Measurements from ENCODE around the gene TNNI3. TPM values are rescaled to one million over a fixed set of nuclear protein-coding genes. Genes with fewer than 3 reads are reported as not detected.
A peak's percentile ranks its signal among the peaks of the same experiment; 100 is the strongest.

The TNNI3 gene
- total RNA-seq, 1 donor = not detected

DNA sequence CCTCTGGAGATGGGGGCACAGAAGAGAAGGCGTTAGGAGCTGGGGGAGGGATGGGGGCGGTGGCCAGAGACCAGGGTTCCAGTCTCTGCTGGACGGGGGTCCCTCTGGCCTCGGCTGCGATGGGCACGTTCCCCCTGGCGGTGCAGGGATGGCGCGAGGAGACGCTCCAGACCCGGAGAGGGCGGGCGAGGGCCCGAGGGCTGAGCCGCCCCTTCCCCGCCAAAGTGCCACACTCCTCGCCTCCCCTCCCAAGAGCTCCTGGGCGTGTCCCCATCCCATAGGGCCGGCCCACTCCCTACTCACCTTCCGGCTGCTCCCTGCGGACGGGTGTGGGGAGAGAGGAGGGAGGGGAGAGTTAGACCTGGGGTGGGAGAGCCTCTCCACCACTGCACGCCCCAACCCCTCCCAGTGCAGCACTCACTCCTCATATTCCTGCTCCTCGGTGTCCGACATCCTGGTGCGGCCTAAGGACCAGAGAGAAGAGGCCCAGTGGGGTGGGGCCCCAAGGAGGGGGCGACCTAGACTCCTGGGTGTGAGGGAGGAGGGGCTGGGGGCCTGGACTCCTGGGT is 10.7 kb downstream of the TNNI3 start:
- no peak overlapping the region for H3K4me3 ChIP-seq (ENCODE audit: low read depth, low read length)
- no peak for TF ChIP-seq CTCF (IDR thresholded peaks at IDR 0.05; ENCODE audit: insufficient read depth, low read length)
- DNase-seq (ENCODE audit: low read depth) = no peak

- peak overlapping the region; percentile 13 for H3K4me3 ChIP-seq (ENCODE audit: low read depth, low read length)
- no peak for DNase-seq (ENCODE audit: low read depth)
- peak; percentile 71 for TF ChIP-seq CTCF (IDR thresholded peaks at IDR 0.05; ENCODE audit: insufficient read depth, low read length)
Observed at GRCh38 chr19:55146078-55146704, 11.3 kb downstream of the TNNI3 start.

DNA sequence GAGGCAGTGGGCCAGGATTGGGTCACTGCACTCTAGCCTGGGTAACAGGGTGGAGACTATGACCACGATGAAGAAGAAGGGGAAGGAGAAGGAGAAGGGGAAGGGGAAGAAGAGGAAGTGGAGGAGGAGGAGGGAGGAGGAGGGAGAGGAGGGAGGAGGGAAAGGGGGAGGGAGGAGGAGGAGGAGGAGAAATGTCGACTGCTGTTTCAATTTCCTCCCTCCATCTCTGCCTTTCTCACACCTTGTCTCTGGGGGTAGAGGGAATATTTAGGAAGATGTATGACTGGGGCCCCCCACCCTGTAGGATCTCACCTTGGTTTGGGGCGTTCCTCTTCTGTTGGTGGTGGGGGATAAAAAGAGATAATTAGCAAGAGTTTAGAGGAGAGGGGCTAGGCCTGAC is 12.3 kb downstream of the TNNI3 start:
- TF ChIP-seq CTCF (IDR thresholded peaks at IDR 0.05; ENCODE audit: insufficient read depth, low read length) = no peak
- no peak overlapping the region for H3K4me3 ChIP-seq (ENCODE audit: low read depth, low read length)
- no peak for DNase-seq (ENCODE audit: low read depth)

GRCh38 chr19:55141696-55142095 is 15.8 kb downstream of the TNNI3 start:
- no peak for TF ChIP-seq CTCF (IDR thresholded peaks at IDR 0.05; ENCODE audit: insufficient read depth, low read length)
- no peak overlapping the region for H3K4me3 ChIP-seq (ENCODE audit: low read depth, low read length)
- no peak for DNase-seq (ENCODE audit: low read depth)

- no peak overlapping the region for H3K4me3 ChIP-seq (ENCODE audit: low read depth, low read length)
- DNase-seq (ENCODE audit: low read depth) = no peak
- TF ChIP-seq CTCF (IDR thresholded peaks at IDR 0.05; ENCODE audit: insufficient read depth, low read length) = no peak
Observed at GRCh38 chr19:55137915-55138314, 19.6 kb downstream of the TNNI3 start.

DNA sequence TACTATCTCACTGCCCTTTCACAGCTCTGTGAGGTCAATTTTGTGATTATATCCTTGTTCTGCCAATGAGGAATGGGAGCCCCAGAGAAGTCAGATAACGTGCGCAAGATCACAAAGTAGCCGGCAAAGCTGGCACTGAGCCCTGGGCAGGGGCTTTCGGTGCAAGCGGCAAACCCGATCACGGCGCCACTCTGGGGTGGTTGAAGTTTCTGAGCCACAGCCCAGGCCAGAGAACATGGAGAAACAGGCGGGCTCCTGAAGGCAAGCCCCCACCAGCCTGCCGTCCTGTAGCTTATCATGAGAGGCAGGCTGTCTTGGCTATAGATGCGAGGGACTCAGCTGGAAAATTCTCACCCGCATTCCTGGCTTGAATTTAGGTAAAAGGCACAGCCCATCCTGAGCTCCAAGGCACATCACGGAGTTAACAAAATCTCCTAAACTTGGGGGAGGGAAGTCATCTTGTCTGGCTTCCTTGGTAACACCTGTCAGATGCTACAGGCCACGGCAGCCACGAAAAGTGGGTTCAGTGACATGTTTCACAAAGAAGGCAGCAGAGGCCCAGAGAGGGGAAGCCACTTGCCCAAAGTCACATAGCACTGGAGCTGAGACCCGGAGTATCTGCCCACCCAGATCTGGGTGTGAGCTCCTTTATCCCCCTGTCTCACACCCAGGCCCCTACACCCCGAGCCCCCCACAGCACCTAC is 21.0 kb downstream of the TNNI3 start:
- TF ChIP-seq CTCF (IDR thresholded peaks at IDR 0.05; ENCODE audit: insufficient read depth, low read length) = no peak
- no peak overlapping the region for H3K4me3 ChIP-seq (ENCODE audit: low read depth, low read length)
- no peak for DNase-seq (ENCODE audit: low read depth)
